Calu3 (cell line): ENCODE results near the gene PDE4B. TPM values are rescaled to one million over a fixed set of nuclear protein-coding genes. Genes with fewer than 3 reads are reported as not detected.
"Not testable (repeated sequence)": the region's sequence is repeated elsewhere in the genome, so short reads cannot be mapped to it uniquely, and the experiment has no call there.

ENCODE experiments used
- BruUV-seq: library from RNA; stranded (reverse); fragments of 400-500 nt; replicated peaks from 2 replicates; lab custom pipeline; 2021; lab: Mats Ljungman, UMichigan
- CTCF ChIA-PET: fragments of 300-600 bp; sonication (Branson Sonifier 250); formaldehyde crosslinking; loops from one replicate; lab custom pipeline; 2022; ENCODE audit warnings: antibody characterized with exemption; lab: Charles Lee
- DNase-seq: peaks from one replicate; pipeline ENCODE4 v3.0.0; 2022
- H3K27ac Mint-ChIP-seq: one replicate; pipeline ENCODE4 v1.8.0; 2022; ENCODE audit warnings: mixed read lengths; ENCODE audit not compliant: unreplicated experiment
- H3K27me3 Mint-ChIP-seq: one replicate; pipeline ENCODE4 v1.8.0; 2022; ENCODE audit warnings: mixed read lengths; ENCODE audit not compliant: unreplicated experiment
- H3K36me3 Mint-ChIP-seq: one replicate; pipeline ENCODE4 v1.8.0; 2022; ENCODE audit warnings: mild to moderate bottlenecking, moderate library complexity, mixed read lengths; ENCODE audit not compliant: insufficient read depth, unreplicated experiment
- H3K4me1 Mint-ChIP-seq: one replicate; pipeline ENCODE4 v1.8.0; 2022; ENCODE audit warnings: mild to moderate bottlenecking, low read depth, mixed read lengths; ENCODE audit not compliant: unreplicated experiment
- H3K4me3 Mint-ChIP-seq: one replicate; pipeline ENCODE4 v1.8.0; 2022; ENCODE audit warnings: mild to moderate bottlenecking, low read depth, moderate library complexity, mixed read lengths; ENCODE audit not compliant: unreplicated experiment
- H3K9me3 Mint-ChIP-seq: one replicate; pipeline ENCODE4 v1.8.0; 2022; ENCODE audit warnings: low read depth, mixed read lengths; ENCODE audit not compliant: unreplicated experiment
- intact Hi-C: fragments of 100-400 bp; cut with micrococcal nuclease; formaldehyde crosslinking; loops from one replicate; pipeline ENCODE4 v1.10.0; 2022; ENCODE audit not compliant: unreplicated experiment
- total RNA-seq: library from RNA; stranded (reverse); gene quantifications from 2 replicates; pipeline ENCODE4 v1.2.3, GENCODE V29; 2022
- TF ChIP-seq, protein P1 (sequence below): fragments of 200-600 bp; IDR thresholded peaks from one replicate; pipeline ENCODE4 v1.8.0; 2022; ENCODE audit warnings: antibody characterized with exemption; ENCODE audit not compliant: unreplicated experiment

Gene PDE4B
- total RNA-seq, 1 experiment from 2014 or later, result 2.9 TPM

DNA sequence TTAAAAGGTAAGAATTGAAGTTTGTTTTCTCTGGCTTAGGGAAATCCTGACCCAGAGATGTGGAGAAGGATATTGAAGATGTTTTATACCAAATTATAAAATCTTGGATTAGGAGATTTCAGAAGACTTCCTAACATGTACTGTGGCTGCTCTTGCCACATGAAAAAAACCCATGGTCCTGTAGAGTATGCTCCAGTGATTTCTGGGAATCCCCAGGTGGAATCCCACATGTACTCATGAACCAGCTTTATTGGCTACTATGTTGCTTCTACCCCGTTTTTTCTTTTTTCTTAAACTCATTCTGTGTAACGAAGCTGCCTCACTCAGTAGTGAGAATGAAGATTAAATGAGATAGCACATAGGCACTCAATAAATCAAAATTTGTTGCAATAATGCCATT is 608.5 kb downstream of the PDE4B start:
- Mint-ChIP-seq H3K9me3 (peaks cover 2% of the 10 kb centered on the region), H3K27me3 (no peaks in the 10 kb centered on the region), H3K36me3 (no peaks in the 10 kb centered on the region), H3K27ac (no peak overlapping the region), H3K4me1 (peaks cover 8% of the 10 kb centered on the region), H3K4me3 (no peak overlapping the region)
- intact Hi-C loops, result no loop called here
- TF ChIP-seq, protein P1, sequence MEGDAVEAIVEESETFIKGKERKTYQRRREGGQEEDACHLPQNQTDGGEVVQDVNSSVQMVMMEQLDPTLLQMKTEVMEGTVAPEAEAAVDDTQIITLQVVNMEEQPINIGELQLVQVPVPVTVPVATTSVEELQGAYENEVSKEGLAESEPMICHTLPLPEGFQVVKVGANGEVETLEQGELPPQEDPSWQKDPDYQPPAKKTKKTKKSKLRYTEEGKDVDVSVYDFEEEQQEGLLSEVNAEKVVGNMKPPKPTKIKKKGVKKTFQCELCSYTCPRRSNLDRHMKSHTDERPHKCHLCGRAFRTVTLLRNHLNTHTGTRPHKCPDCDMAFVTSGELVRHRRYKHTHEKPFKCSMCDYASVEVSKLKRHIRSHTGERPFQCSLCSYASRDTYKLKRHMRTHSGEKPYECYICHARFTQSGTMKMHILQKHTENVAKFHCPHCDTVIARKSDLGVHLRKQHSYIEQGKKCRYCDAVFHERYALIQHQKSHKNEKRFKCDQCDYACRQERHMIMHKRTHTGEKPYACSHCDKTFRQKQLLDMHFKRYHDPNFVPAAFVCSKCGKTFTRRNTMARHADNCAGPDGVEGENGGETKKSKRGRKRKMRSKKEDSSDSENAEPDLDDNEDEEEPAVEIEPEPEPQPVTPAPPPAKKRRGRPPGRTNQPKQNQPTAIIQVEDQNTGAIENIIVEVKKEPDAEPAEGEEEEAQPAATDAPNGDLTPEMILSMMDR, result no peak
- no TSS peak for BruUV-seq
- CTCF ChIA-PET, result no interaction called here
- DNase-seq, result no peak

DNA sequence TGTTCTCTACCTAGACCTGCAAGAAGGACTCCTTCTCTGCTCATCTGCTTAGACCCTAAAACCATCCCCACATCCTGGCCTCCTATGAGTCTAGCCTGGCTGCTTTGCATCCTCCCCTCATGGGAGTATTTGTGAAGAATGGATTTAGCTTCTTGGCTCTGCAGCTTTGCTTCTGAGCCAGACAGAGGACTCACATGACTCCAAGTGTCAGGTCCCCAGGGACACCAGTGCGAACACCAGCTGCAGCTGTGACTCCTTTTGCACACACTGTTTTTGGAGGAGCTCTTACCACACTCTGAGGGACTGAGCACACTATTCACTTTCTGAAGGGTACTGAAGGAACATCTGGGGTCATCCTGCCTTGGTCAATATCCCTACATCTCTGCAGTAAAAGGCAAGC is 609.5 kb downstream of the PDE4B start:
- Mint-ChIP-seq H3K4me1 (peaks cover 8% of the 10 kb centered on the region), H3K27me3 (no peaks in the 10 kb centered on the region), H3K9me3 (no peaks in the 10 kb centered on the region), H3K36me3 (no peaks in the 10 kb centered on the region), H3K27ac (no peak overlapping the region), H3K4me3 (no peak overlapping the region)
- intact Hi-C loops, result no loop called here
- BruUV-seq, result no TSS peak
- TF ChIP-seq, protein P1, result no peak
- DNase-seq, result no peak
- CTCF ChIA-PET, result interaction anchor here (0.6 kb wide), 1 partner anchor 1617 kb away, joined by 4 read pairs; no protein-coding TSS in a partner anchor

DNA sequence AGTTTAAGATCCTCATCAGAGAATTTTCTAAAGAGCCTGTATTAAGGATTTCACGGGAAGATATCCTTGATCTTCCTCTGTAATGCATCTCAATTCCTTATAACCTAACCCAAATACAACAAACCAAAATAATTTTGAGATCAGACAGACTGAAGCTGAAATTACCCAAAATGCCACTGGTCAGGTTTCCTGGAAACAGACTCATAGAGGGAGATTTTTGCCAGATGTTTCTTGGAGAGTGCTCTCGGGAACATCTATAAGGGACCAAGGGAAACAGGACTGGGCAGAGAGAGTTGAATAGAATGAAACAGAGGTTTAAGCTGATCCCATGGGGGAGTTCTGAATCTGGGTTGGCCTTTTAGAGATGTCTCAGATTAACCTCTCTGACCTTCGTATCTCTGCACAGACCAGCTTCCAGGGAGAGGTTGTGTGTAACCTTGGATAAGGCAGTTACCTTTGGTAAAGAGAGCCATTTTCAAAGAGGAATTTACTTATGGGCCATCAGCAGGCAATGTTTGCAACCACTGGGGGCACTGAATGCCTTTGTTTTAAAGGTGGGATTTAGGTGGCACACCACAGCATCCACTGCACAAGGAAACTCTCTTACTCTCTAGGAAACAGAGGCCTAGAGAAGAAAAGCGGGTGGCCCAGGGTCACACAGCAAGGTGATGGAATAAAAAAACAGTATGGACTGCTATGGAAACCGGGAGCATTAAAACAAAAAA is 610.5 kb downstream of the PDE4B start:
- H3K9me3 Mint-ChIP-seq, result no peaks in the 10 kb centered on the region
- BruUV-seq, result no TSS peak
- CTCF ChIA-PET, result no interaction called here
- TF ChIP-seq, protein P1, result no peak
- H3K27ac Mint-ChIP-seq, result no peak overlapping the region
- no peaks in the 10 kb centered on the region for H3K36me3 Mint-ChIP-seq
- DNase-seq, result no peak
- no peak overlapping the region for H3K4me3 Mint-ChIP-seq
- no peaks in the 10 kb centered on the region for H3K27me3 Mint-ChIP-seq
- intact Hi-C loops, result no loop called here
- H3K4me1 Mint-ChIP-seq, result peaks cover 7% of the 10 kb centered on the region

DNA sequence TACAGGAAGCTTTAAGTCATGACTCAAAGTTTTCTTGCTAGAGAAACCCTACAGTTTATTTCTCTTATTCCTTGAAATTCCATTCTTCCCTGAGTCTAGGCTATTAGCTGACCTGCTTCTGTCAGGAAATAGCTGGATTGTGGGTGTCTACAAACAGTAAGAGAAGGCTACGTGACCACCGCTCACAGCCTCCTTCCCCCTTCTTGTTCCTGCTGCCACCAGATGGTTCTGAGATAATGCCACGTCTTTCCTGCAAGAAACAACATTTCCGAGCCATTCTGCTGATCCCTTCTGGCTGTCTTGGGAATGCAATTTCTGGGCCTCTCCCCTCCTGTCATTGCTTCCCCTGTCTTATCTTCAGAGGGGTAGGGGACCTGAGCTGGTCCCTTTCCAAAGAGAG is 612.4 kb downstream of the PDE4B start:
- H3K4me1 Mint-ChIP-seq, result no peaks in the 10 kb centered on the region
- BruUV-seq, result no TSS peak
- H3K4me3 Mint-ChIP-seq, result no peak overlapping the region
- H3K36me3 Mint-ChIP-seq, result no peaks in the 10 kb centered on the region
- intact Hi-C loops, result no loop called here
- TF ChIP-seq, protein P1, result no peak
- CTCF ChIA-PET, result interaction anchor here (1.5 kb wide), 1 partner anchor 32 kb away, joined by 3 read pairs; no protein-coding TSS in a partner anchor
- peaks cover 3% of the 10 kb centered on the region for H3K9me3 Mint-ChIP-seq
- H3K27ac Mint-ChIP-seq, result no peak overlapping the region
- no peaks in the 10 kb centered on the region for H3K27me3 Mint-ChIP-seq
- DNase-seq, result no peak

DNA sequence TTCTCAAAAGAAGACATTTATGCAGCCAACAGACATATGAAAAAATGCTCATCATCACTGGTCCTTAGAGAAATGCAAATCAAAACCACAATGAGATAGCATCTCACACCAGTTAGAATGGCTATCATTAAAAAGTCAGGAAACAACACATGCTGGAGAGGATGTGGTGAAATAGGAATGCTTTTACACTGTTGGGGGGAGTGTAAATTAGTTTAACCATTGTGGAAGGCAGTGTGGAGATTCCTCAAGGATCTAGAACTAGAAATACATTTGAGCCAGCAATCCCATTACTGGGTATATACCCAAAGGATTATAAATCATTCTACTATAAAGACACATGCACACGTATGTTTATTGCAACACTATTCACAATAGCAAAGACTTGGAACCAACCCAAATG is 618.8 kb downstream of the PDE4B start:
- BruUV-seq, CTCF ChIA-PET, H3K27me3 Mint-ChIP-seq, H3K9me3 Mint-ChIP-seq, DNase-seq, H3K27ac Mint-ChIP-seq, H3K4me1 Mint-ChIP-seq, H3K4me3 Mint-ChIP-seq, intact Hi-C loops, H3K36me3 Mint-ChIP-seq: not testable (repeated sequence)
